ENCODE results near the gene COX6A2. TPM values are rescaled to one million over a fixed set of nuclear protein-coding genes. Genes with fewer than 3 reads are reported as not detected.

COX6A2 gene
- total and polyA plus RNA-seq, 2 donors (not counting 3 experiments of a cell fraction or from before 2014, with no cell fraction given), result not detected

DNA sequence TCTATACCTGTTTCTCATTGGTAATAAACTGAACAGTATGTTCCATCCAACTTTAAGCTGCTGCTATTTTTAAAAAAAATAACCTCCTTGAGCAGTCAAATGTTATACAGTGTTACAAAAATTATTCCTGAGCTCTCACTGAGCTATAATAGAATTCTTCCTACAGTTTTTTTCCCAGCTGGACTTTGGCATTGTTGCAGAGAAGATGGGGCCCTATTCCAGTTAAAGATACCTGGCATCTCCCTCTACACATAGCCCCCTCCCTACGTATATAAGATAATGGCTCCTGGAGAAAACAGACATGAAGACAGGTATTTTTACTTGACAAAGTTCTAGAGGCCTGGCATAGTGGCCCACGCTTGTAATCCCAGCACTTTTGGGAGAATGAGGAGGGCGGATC lies 1.6 kb upstream of the COX6A2 start:
- no peak overlapping the region for H3K27ac ChIP-seq (ENCODE audit: insufficient read depth, low read depth, low read length)
- no peak for FAIRE-seq
- H3K36me3 ChIP-seq (ENCODE audit: control insufficient read depth in 2 of 2, extremely low read depth in 1 of 2, insufficient read depth in 2 of 2, low read length in 2 of 2), result no peaks in the 10 kb centered on the region
- BruUV-seq (replicated peaks), result no TSS peak
- dilution Hi-C loops (cut with MboI; ENCODE audit: extremely low pct_ligation_motif_present, low sequenced_read_pairs), result no loop called here
- H3K4me1 ChIP-seq (ENCODE audit: control insufficient read depth, extremely low read depth, insufficient read depth, low read length), result no peaks in the 10 kb centered on the region
- CTCF ChIA-PET, result interaction anchor here (1.2 to 3.1 kb wide), 4 partner anchors 10 to 47 kb away, joined by 3 to 14 read pairs (median 7); partner anchors contain the start of gene ZNF843
- H3K4me3 ChIP-seq (replicated peaks in 1 of 3; ENCODE audit: insufficient read depth in 1 of 3, low read depth in 1 of 3, low read length in 3 of 3), result no peak overlapping the region
- no peak for TF ChIP-seq CTCF (IDR thresholded peaks at IDR 0.05; ENCODE audit: extremely low read depth in 1 of 2, insufficient read depth in 1 of 2, low read depth in 1 of 2, low read length in 2 of 2)
- TF ChIP-seq POLR2A (IDR thresholded peaks at IDR 0.05; ENCODE audit: low read depth, low read length), result no peak
- no peak for TF ChIP-seq FOS (IDR thresholded peaks at IDR 0.05; ENCODE audit: borderline replicate concordance, insufficient read depth, low read length)
- TF ChIP-seq, protein P1, sequence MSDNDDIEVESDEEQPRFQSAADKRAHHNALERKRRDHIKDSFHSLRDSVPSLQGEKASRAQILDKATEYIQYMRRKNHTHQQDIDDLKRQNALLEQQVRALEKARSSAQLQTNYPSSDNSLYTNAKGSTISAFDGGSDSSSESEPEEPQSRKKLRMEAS (IDR thresholded peaks at IDR 0.05; ENCODE audit: insufficient read depth, insufficient read length), result no peak
- TF ChIP-seq EZH2 (IDR thresholded peaks at IDR 0.05; ENCODE audit: borderline replicate concordance, low read depth, low read length, severe bottlenecking), result no peak
- TF ChIP-seq JUN (IDR thresholded peaks at IDR 0.05; ENCODE audit: borderline replicate concordance, insufficient read depth, insufficient read length, low read depth), result no peak
- no peak for TF ChIP-seq POLR2AphosphoS5 (IDR thresholded peaks at IDR 0.05; ENCODE audit: insufficient read depth, low read depth, low read length)
- TF ChIP-seq MYC (IDR thresholded peaks at IDR 0.05; ENCODE audit: low read depth, low read length), result no peak
- TF ChIP-seq GATA2 (IDR thresholded peaks at IDR 0.05; ENCODE audit: insufficient read depth, insufficient read length, low read depth, low read length), result no peak
- H3K4me2 ChIP-seq (ENCODE audit: insufficient read depth, low read length), result no peak overlapping the region
- H2AFZ ChIP-seq (ENCODE audit: low read depth, low read length), result no peak overlapping the region
- no peaks in the 10 kb centered on the region for H3K9me3 ChIP-seq (replicated peaks; ENCODE audit: control insufficient read depth, insufficient read depth, low read length)
- H3K9me1 ChIP-seq (replicated peaks; ENCODE audit: control insufficient read depth, extremely low read depth, insufficient read depth, low read length), result no peaks in the 10 kb centered on the region
- H3K9ac ChIP-seq (replicated peaks; ENCODE audit: extremely low read depth, insufficient read depth, low read length), result no peak overlapping the region
- H3K27me3 ChIP-seq (ENCODE audit: control insufficient read depth in 2 of 2, insufficient read depth in 2 of 2, low read length in 2 of 2), result peaks cover 4 to 6% of the 10 kb centered on the region in 2 experiments
- no peak for DNase-seq (ENCODE audit: low read depth, low spot score)
- POLR2A ChIA-PET, result no interaction called here
- H4K20me1 ChIP-seq (replicated peaks; ENCODE audit: control insufficient read depth, extremely low read depth, insufficient read depth, low read length), result no peaks in the 10 kb centered on the region
- intact Hi-C loops (cut with micrococcal nuclease), result no loop called here
- H3K79me2 ChIP-seq (ENCODE audit: control insufficient read depth, insufficient read depth, low read length), result no peaks in the 10 kb centered on the region
